WTC11 (cell line): ENCODE results near the gene PREPL.

Experiments
- CTCF ChIP-seq: fragments of 200-600 bp; IDR thresholded peaks from 2 replicates; pipeline ENCODE4 v1.8.0; 2022; ENCODE audit warnings: antibody characterized with exemption
- EMX1 ChIP-seq: fragments of 250-450 bp; sonication (Bioruptor Pico); IDR thresholded peaks from 2 replicates; pipeline ENCODE4 v1.8.0; 2021; ENCODE audit warnings: mild to moderate bottlenecking
- ERG ChIP-seq: fragments of 250-450 bp; sonication (Bioruptor Pico); IDR thresholded peaks from 2 replicates; pipeline ENCODE4 v1.8.0; 2021; ENCODE audit warnings: mild to moderate bottlenecking
- GABPB1 ChIP-seq: sonication (generic); formaldehyde crosslinking; IDR thresholded peaks from 2 replicates; pipeline ENCODE4 v1.8.1; 2023; ENCODE audit warnings: mild to moderate bottlenecking, missing genetic modification reagents
- MAX ChIP-seq: sonication (generic); formaldehyde crosslinking; IDR thresholded peaks from 2 replicates; pipeline ENCODE4 v1.8.0; 2022; ENCODE audit warnings: mild to moderate bottlenecking, missing genetic modification reagents
- MYBL2 ChIP-seq: sonication (generic); formaldehyde crosslinking; IDR thresholded peaks from 2 replicates; pipeline ENCODE4 v1.8.1; 2023; ENCODE audit warnings: mild to moderate bottlenecking, moderate library complexity, missing genetic modification reagents
- RORB ChIP-seq: fragments of 250-450 bp; sonication (Bioruptor Pico); IDR thresholded peaks from 2 replicates; pipeline ENCODE4 v1.9.0; 2021; ENCODE audit warnings: mild to moderate bottlenecking
- ZBTB43 ChIP-seq: sonication (generic); formaldehyde crosslinking; IDR thresholded peaks from 2 replicates; pipeline ENCODE4 v1.8.1; 2023; ENCODE audit warnings: mild to moderate bottlenecking, missing genetic modification reagents

DNA sequence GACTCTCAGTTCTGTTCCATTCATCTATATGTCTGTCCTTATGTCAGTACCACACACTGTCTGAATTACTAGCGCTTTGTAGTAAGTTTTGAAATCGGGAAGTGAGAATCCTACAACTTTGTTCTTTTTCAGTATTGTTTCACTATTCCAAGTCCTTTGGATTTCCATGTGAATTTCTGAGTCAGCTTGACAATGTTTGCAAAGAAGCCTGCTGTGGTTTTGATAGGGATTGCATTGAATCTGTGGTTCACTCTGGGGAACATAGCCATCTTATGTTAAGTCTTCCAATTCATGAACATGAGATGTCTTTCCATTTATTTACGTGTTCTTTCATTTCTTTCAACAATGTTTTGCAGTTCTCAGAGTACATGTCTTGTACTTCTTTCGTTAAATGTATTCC lies 71.0 kb downstream of the PREPL start:
- TF ChIP-seq EMX1 (CRISPR knock-in tag) (no peak), GABPB1 (CRISPR knock-in tag) (no peak), MAX (CRISPR knock-in tag) (no peak), MYBL2 (CRISPR knock-in tag) (no peak), RORB (CRISPR knock-in tag) (no peak), ZBTB43 (no peak), CTCF (no peak), ERG (CRISPR knock-in tag) (no peak)
